Fibroblast of the aortic adventitia (primary cell): Measurements from ENCODE around the gene PYGO2. TPM values are rescaled to one million over a fixed set of nuclear protein-coding genes. Genes with fewer than 3 reads are reported as not detected.

Experiments
- DNase-seq: peaks from one replicate; pipeline ENCODE4 v3.0.0-alpha.2; 2010; ENCODE audit warnings: low read depth
- H3K4me3 ChIP-seq: 2 replicates; pipeline ENCODE4 v1.5.1; 2011; ENCODE audit warnings: low read depth, mild to moderate bottlenecking, control low read depth, low read length, moderate library complexity
- total RNA-seq: library from RNA; depleted of rRNA; stranded (reverse); fragments of >200 nt; gene quantifications from 2 replicates; pipeline ENCODE4 v1.2.3, GENCODE V29; 2012; ENCODE audit warnings: low replicate concordance
- TF ChIP-seq, protein P1 (sequence below): IDR thresholded peaks from 2 replicates; pipeline ENCODE4 v1.5.1; 2011; ENCODE audit warnings: mild to moderate bottlenecking, low read length, control low read depth, inconsistent platforms; ENCODE audit not compliant: insufficient read depth

PYGO2 gene
- total RNA-seq, 1 donor, result 18.0 TPM

DNA sequence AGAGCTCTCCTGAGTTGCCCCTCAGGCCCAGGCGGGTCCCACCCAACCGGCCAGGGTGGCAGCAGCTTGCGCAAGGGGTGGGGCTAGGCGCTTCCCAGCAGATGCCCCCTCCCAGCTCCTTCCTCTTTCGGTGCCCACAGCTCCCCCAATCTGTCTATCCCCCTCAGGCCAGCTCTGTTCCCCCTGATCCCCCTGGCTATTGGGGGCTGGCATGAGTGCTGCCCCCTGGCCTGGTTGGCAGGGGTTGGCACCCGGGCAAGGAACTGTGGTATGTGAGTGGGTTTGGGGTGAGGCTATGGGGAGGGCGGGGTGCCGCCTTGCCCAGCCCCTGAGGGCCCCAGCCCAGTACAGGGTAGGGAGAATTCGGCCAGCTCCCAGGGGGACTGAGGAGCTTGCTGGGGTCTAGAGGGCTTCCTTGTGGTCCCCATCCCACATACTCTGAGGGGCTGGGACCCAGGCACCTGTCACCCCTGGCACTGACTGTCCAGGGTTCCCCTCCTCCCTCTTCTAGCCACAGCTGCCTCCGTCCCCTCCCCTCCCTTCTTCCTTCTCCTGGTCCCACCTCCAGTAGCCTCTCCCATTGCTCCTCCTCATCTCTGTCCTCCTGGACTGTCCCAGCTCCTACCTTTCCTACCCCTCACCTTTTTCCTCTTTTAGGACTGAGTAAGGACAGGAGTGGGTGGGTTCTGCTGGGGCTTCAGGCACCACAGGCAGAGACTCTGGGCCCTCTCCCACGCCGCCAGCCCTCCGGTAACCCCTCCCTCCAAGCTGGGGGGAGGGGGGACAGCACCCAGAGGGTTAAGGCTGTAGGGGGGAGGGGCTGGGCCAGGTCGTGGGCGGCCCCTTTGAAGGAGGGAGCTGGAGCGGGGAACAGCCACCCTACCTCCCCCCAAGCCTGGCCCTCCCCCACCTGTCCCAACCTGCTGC, 46.7 kb upstream of the PYGO2 start:
- no peak for DNase-seq
- no peak overlapping the region for H3K4me3 ChIP-seq
- TF ChIP-seq, protein P1, sequence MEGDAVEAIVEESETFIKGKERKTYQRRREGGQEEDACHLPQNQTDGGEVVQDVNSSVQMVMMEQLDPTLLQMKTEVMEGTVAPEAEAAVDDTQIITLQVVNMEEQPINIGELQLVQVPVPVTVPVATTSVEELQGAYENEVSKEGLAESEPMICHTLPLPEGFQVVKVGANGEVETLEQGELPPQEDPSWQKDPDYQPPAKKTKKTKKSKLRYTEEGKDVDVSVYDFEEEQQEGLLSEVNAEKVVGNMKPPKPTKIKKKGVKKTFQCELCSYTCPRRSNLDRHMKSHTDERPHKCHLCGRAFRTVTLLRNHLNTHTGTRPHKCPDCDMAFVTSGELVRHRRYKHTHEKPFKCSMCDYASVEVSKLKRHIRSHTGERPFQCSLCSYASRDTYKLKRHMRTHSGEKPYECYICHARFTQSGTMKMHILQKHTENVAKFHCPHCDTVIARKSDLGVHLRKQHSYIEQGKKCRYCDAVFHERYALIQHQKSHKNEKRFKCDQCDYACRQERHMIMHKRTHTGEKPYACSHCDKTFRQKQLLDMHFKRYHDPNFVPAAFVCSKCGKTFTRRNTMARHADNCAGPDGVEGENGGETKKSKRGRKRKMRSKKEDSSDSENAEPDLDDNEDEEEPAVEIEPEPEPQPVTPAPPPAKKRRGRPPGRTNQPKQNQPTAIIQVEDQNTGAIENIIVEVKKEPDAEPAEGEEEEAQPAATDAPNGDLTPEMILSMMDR, result no peak

DNA sequence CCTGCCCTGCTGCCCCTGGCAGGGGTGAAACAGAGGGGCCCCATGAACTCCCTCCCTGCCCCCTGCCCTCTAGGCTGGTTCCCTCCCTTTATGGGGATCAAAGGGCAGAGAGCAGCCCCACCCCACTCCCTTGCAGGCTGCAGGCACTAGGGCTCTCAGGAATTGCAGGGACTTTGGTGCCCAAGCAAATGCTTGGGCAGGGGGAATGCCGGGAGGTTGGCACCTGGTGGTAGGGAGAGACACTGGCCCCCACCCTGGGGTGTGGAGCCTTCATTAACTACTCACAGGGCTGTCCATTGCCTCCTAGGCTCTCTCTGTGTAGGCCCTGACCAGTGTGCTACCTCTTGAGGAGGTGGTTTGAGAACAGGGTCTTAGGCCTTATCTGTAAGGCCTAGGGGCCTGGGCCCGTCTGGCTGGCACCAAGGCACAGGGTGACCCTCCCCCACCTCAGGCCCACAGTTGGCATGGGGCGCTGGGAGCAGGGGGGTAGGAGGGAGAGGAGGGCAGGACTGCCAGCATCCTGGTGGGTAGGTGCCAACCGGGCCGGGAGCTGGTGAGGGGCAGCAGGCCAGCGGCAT, 45.8 kb upstream of the PYGO2 start:
- TF ChIP-seq, protein P1, result no peak
- no peak overlapping the region for H3K4me3 ChIP-seq
- no peak for DNase-seq

- H3K4me3 ChIP-seq, result no peak overlapping the region
- DNase-seq, result peak; percentile 39
- TF ChIP-seq, protein P1, result no peak
Measured at GRCh38 chr1:155006601-155007101, 45.1 kb upstream of the PYGO2 start.

DNA sequence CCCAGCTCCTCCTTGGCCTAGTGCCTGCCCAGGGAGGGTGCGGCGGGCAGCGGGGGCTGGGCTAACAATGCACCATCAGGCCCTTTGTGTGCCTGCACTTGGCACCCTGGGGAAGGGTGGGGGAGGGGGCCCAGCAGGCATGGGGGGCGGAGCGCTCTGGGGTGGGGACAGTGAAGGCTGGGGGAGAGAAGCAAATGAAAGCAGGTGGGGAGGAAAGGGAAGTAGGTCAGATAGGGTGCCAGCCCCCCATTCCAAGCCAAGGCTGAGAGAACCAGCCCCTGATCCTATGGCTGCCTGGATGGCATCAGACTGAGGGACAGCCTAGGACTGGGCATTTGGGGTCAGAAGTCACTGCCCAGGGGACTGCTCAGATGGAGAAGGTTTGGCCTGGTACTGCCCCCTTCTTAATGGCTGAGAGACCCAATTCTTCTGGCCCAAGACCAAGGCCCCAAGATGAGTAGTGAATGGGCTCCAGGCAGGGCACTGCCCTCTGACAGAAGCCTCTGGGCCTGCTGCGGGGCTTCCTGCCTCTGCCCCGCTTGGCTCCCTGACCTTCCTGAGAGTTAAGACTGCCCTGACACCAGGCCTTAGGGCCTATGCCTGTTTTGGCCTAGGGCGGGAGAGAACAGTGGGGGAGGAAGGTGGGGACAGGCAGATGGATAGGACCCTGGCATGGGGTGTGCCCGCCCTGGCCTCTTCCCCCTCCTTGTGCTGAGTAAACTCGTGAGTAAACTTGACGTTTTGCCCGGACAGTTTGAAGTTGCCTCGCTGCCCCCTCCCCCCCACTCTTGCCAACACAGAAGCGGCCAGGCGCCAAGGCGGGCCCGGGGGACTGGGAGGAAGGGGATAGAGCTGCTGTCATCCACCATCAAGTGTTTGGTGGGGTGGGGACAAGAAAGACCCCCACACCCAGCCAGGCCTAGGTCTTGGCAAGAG, 43.8 kb upstream of the PYGO2 start:
- DNase-seq, result no peak
- peak overlapping the region; percentile 91 for H3K4me3 ChIP-seq
- TF ChIP-seq, protein P1, result no peak

- no peak for DNase-seq
- H3K4me3 ChIP-seq, result peak overlapping the region; percentile 91
- TF ChIP-seq, protein P1, result no peak
Measured at GRCh38 chr1:155004352-155005075, 42.9 kb upstream of the PYGO2 start.
